ENCODE measurements around the gene KIT.

KIT gene

DNA sequence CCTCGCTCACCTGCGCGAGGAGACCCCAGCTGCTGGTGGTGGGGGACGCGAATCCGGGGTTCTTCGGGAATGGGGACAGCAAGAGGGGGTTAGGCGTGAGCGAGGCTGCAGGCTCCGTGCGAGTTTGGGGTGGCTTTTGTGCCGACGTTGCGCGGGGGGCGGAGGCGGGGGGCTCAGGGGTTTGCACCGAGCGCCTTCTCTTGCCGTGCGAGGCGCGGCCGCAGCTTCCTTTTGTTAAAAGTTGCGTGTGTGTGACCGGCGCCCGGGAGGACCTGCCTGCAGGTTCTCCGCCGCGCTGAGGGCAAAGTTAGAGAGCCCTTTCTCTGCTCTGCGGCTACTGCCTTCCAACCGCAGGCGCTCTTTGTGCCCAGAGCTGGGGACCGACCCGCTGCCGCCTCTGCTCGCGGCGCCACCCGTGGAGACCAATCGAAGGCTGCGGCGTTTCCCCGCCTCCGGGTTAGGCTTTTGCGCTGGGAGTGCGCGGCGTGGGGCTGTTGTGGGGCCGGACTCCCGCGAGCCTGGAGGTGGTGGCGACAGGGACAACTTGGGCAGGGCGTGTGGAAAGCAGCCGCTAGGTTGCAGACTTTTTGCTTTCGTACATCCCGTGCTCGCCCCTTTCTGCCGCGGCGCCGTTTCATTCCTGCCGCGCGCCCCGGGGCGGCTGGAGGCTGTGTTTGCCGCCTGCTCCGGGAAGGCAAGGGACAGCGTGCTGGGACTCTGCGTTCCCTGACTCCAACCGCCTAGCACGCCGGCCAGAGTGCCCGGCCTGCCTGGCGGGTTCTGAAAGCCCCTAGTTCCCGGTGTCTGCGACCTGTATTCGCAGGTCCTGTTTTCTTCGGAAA, 716 bp downstream of the KIT start:
- Histone ChIP-seq H3K79me2 (ENCODE audit: insufficient read depth, low read length) (no peaks in the 10 kb centered on the region), H3K9me2 (replicated peaks; ENCODE audit: insufficient read depth, low read length) (no peaks in the 10 kb centered on the region), H3K4me2 (ENCODE audit: low read depth, low read length, poor library complexity, severe bottlenecking) (no peak overlapping the region), H4K20me1 (ENCODE audit: low read depth, low read length) (no peaks in the 10 kb centered on the region), H3K4me3 (ENCODE audit: insufficient read depth, low read length, poor library complexity, severe bottlenecking) (no peak overlapping the region), H3K36me3 (ENCODE audit: low read length) (no peaks in the 10 kb centered on the region), H3K27ac (ENCODE audit: low read depth, low read length) (no peak overlapping the region), H2AFZ (ENCODE audit: low read depth, low read length, severe bottlenecking) (no peak overlapping the region), H3K9ac (ENCODE audit: low read length) (no peak overlapping the region), H3K27me3 (ENCODE audit: low read length) (no peaks in the 10 kb centered on the region), H3F3A (ENCODE audit: insufficient read depth) (no peaks in the 10 kb centered on the region), H3K9me3 (ENCODE audit: insufficient read depth, low read length) (no peaks in the 10 kb centered on the region)
- TF ChIP-seq CTCF (IDR thresholded peaks at IDR 0.05; ENCODE audit: insufficient read depth, low read length, poor library complexity, severe bottlenecking): no peak
- TF ChIP-seq EZH2phosphoT487 (conservative IDR thresholded peaks at IDR 0.05; ENCODE audit: low read length): no peak

DNA sequence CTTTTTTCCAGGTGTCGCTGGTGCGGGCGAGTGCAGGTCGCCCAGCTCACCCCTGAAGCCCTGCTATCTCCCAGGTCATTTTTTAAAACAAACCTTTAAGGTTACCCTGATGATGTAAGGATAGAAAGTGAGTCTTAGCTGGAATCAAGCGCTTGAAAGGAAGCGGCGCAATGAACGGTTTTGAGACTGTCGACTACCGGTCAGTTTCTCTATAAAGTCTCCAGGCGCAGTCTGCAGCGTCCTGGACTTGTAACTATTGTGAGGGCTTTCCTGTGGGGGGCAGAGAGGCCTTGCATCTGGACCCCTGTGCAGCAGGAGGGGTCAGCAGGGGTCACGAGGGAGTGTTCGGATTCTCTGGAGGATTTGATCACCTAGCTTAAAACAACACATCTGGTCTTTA, 1.6 kb downstream of the KIT start:
- no peaks in the 10 kb centered on the region for H3K9me3 ChIP-seq (ENCODE audit: insufficient read depth, low read length)
- no peaks in the 10 kb centered on the region for H3K79me2 ChIP-seq (ENCODE audit: insufficient read depth, low read length)
- no peaks in the 10 kb centered on the region for H3F3A ChIP-seq (ENCODE audit: insufficient read depth)
- no peak overlapping the region for H2AFZ ChIP-seq (ENCODE audit: low read depth, low read length, severe bottlenecking)
- no peak overlapping the region for H3K9ac ChIP-seq (ENCODE audit: low read length)
- H4K20me1 ChIP-seq (ENCODE audit: low read depth, low read length): no peaks in the 10 kb centered on the region
- H3K4me3 ChIP-seq (ENCODE audit: insufficient read depth, low read length, poor library complexity, severe bottlenecking): no peak overlapping the region
- H3K36me3 ChIP-seq (ENCODE audit: low read length): no peaks in the 10 kb centered on the region
- no peak overlapping the region for H3K4me2 ChIP-seq (ENCODE audit: low read depth, low read length, poor library complexity, severe bottlenecking)
- TF ChIP-seq EZH2phosphoT487 (conservative IDR thresholded peaks at IDR 0.05; ENCODE audit: low read length) (no peak), CTCF (IDR thresholded peaks at IDR 0.05; ENCODE audit: insufficient read depth, low read length, poor library complexity, severe bottlenecking) (no peak)
- no peaks in the 10 kb centered on the region for H3K27me3 ChIP-seq (ENCODE audit: low read length)
- H3K9me2 ChIP-seq (replicated peaks; ENCODE audit: insufficient read depth, low read length): no peaks in the 10 kb centered on the region
- H3K27ac ChIP-seq (ENCODE audit: low read depth, low read length): no peak overlapping the region

- H3K27ac ChIP-seq (ENCODE audit: low read depth, low read length): no peak overlapping the region
- TF ChIP-seq EZH2phosphoT487 (conservative IDR thresholded peaks at IDR 0.05; ENCODE audit: low read length): no peak
- no peak for TF ChIP-seq CTCF (IDR thresholded peaks at IDR 0.05; ENCODE audit: insufficient read depth, low read length, poor library complexity, severe bottlenecking)
- no peaks in the 10 kb centered on the region for H3K79me2 ChIP-seq (ENCODE audit: insufficient read depth, low read length)
- no peak overlapping the region for H3K4me3 ChIP-seq (ENCODE audit: insufficient read depth, low read length, poor library complexity, severe bottlenecking)
- H3K4me2 ChIP-seq (ENCODE audit: low read depth, low read length, poor library complexity, severe bottlenecking): no peak overlapping the region
- no peaks in the 10 kb centered on the region for H3K9me3 ChIP-seq (ENCODE audit: insufficient read depth, low read length)
- H3F3A ChIP-seq (ENCODE audit: insufficient read depth): no peaks in the 10 kb centered on the region
- no peaks in the 10 kb centered on the region for H3K27me3 ChIP-seq (ENCODE audit: low read length)
- no peaks in the 10 kb centered on the region for H3K36me3 ChIP-seq (ENCODE audit: low read length)
- H3K9me2 ChIP-seq (replicated peaks; ENCODE audit: insufficient read depth, low read length): no peaks in the 10 kb centered on the region
- no peak overlapping the region for H2AFZ ChIP-seq (ENCODE audit: low read depth, low read length, severe bottlenecking)
- H4K20me1 ChIP-seq (ENCODE audit: low read depth, low read length): no peaks in the 10 kb centered on the region
- H3K9ac ChIP-seq (ENCODE audit: low read length): no peak overlapping the region
Observed at GRCh38 chr4:54659749-54660535, 2.2 kb downstream of the KIT start.

Measured in SU-DHL-6 (cell line).